ENCODE data around the gene PPP2R2D.

The PPP2R2D gene

GRCh38 chr10:131929122-131929845 is 28.5 kb downstream of the PPP2R2D start:
- no peak for DNase-seq
- Histone ChIP-seq H3K9me3 (ENCODE audit: control extremely low read depth in 1 of 5, control insufficient read depth in 4 of 5, insufficient read depth in 2 of 5, low read depth in 1 of 5, low read length in 4 of 5) (peaks cover 0 to 14% (median 5%) of the 10 kb centered on the region in 5 experiments), H3K4me3 (ENCODE audit: control insufficient read depth in 1 of 7, extremely low read depth in 1 of 7, insufficient read depth in 4 of 7, low read depth in 2 of 7, low read length in 6 of 7) (no peak overlapping the region), H3K27ac (ENCODE audit: insufficient read depth in 1 of 2, low read depth in 1 of 2, low read length in 2 of 2, poor library complexity in 1 of 2, severe bottlenecking in 2 of 2) (peak overlapping the region in 1 of 2 experiments; percentile 8), H3K27me3 (replicated peaks in 2 of 5; ENCODE audit: control insufficient read depth in 4 of 5, insufficient read depth in 5 of 5, low read length in 4 of 5) (no peaks in the 10 kb centered on the region), H3K36me3 (ENCODE audit: control insufficient read depth in 4 of 4, insufficient read depth in 4 of 4, low read length in 3 of 4) (peaks cover 0 to 13% (median 0%) of the 10 kb centered on the region in 4 experiments), H3K4me1 (ENCODE audit: control extremely low read depth in 1 of 4, control insufficient read depth in 4 of 4, insufficient read depth in 4 of 4, low read length in 3 of 4) (peaks cover 0 to 36% (median 15%) of the 10 kb centered on the region in 4 experiments)
- WGBS (ENCODE audit: insufficient coverage) = 94% methylated on average over 19 of the region's 23 CpGs
- POLR2A ChIA-PET = no interaction called here
- CTCF ChIA-PET = interaction anchor here (0.9 to 1.0 kb wide), 2 partner anchors 40 to 44 kb away, joined by 3 to 4 read pairs; no protein-coding TSS in a partner anchor

- CTCF ChIA-PET = interaction anchor here (0.9 kb wide), 1 partner anchor 44 kb away, joined by 3 read pairs; no protein-coding TSS in a partner anchor
- Histone ChIP-seq H3K27me3 (replicated peaks in 2 of 5; ENCODE audit: control insufficient read depth in 4 of 5, insufficient read depth in 5 of 5, low read length in 4 of 5) (no peaks in the 10 kb centered on the region), H3K4me1 (ENCODE audit: control extremely low read depth in 1 of 4, control insufficient read depth in 4 of 4, insufficient read depth in 4 of 4, low read length in 3 of 4) (peaks cover 0 to 45% (median 20%) of the 10 kb centered on the region in 4 experiments), H3K36me3 (ENCODE audit: control insufficient read depth in 4 of 4, insufficient read depth in 4 of 4, low read length in 3 of 4) (peaks cover 0 to 19% (median 0%) of the 10 kb centered on the region in 4 experiments), H3K4me3 (ENCODE audit: control insufficient read depth in 1 of 7, extremely low read depth in 1 of 7, insufficient read depth in 4 of 7, low read depth in 2 of 7, low read length in 6 of 7) (no peak overlapping the region), H3K27ac (ENCODE audit: insufficient read depth in 1 of 2, low read depth in 1 of 2, low read length in 2 of 2, poor library complexity in 1 of 2, severe bottlenecking in 2 of 2) (no peak overlapping the region), H3K9me3 (ENCODE audit: control extremely low read depth in 1 of 5, control insufficient read depth in 4 of 5, insufficient read depth in 2 of 5, low read depth in 1 of 5, low read length in 4 of 5) (peaks cover 0 to 8% (median 5%) of the 10 kb centered on the region in 5 experiments)
- 98% methylated on average over 4 of the region's 4 CpGs for WGBS (ENCODE audit: insufficient coverage)
- POLR2A ChIA-PET = no interaction called here
- no peak for DNase-seq
Measured at GRCh38 chr10:131930150-131930549, 29.3 kb downstream of the PPP2R2D start.

- peaks cover 0 to 19% (median 0%) of the 10 kb centered on the region in 4 experiments for H3K36me3 ChIP-seq (ENCODE audit: control insufficient read depth in 4 of 4, insufficient read depth in 4 of 4, low read length in 3 of 4)
- no peak overlapping the region for H3K4me3 ChIP-seq (ENCODE audit: control insufficient read depth in 1 of 7, extremely low read depth in 1 of 7, insufficient read depth in 4 of 7, low read depth in 2 of 7, low read length in 6 of 7)
- no peak for DNase-seq
- no peaks in the 10 kb centered on the region for H3K27me3 ChIP-seq (replicated peaks in 2 of 5; ENCODE audit: control insufficient read depth in 4 of 5, insufficient read depth in 5 of 5, low read length in 4 of 5)
- CTCF ChIA-PET = no interaction called here
- POLR2A ChIA-PET = no interaction called here
- no peak overlapping the region for H3K27ac ChIP-seq (ENCODE audit: insufficient read depth in 1 of 2, low read depth in 1 of 2, low read length in 2 of 2, poor library complexity in 1 of 2, severe bottlenecking in 2 of 2)
- H3K4me1 ChIP-seq (ENCODE audit: control extremely low read depth in 1 of 4, control insufficient read depth in 4 of 4, insufficient read depth in 4 of 4, low read length in 3 of 4) = peaks cover 0 to 46% (median 22%) of the 10 kb centered on the region in 4 experiments
- 95% methylated on average over 16 of the region's 16 CpGs for WGBS (ENCODE audit: insufficient coverage)
- peaks cover 0 to 3% (median 2%) of the 10 kb centered on the region in 5 experiments for H3K9me3 ChIP-seq (ENCODE audit: control extremely low read depth in 1 of 5, control insufficient read depth in 4 of 5, insufficient read depth in 2 of 5, low read depth in 1 of 5, low read length in 4 of 5)
Measured at GRCh38 chr10:131930586-131931330, 29.9 kb downstream of the PPP2R2D start.

- CTCF ChIA-PET = interaction anchor here (1.7 kb wide), 1 partner anchor 11 kb away, joined by 5 read pairs; no protein-coding TSS in a partner anchor
- 99% methylated on average over 12 of the region's 13 CpGs for WGBS (ENCODE audit: insufficient coverage)
- H3K4me1 ChIP-seq (ENCODE audit: control extremely low read depth in 1 of 4, control insufficient read depth in 4 of 4, insufficient read depth in 4 of 4, low read length in 3 of 4) = peaks cover 0 to 40% (median 22%) of the 10 kb centered on the region in 4 experiments
Measured at GRCh38 chr10:131931981-131932380, 31.2 kb downstream of the PPP2R2D start.

GRCh38 chr10:131933016-131933695 is 32.3 kb downstream of the PPP2R2D start:
- no peak overlapping the region for H3K4me3 ChIP-seq (ENCODE audit: control insufficient read depth in 1 of 7, extremely low read depth in 1 of 7, insufficient read depth in 4 of 7, low read depth in 2 of 7, low read length in 6 of 7)
- H3K27ac ChIP-seq (ENCODE audit: insufficient read depth in 1 of 2, low read depth in 1 of 2, low read length in 2 of 2, poor library complexity in 1 of 2, severe bottlenecking in 2 of 2) = no peak overlapping the region
- H3K9me3 ChIP-seq (ENCODE audit: control extremely low read depth in 1 of 5, control insufficient read depth in 4 of 5, insufficient read depth in 2 of 5, low read depth in 1 of 5, low read length in 4 of 5) = no peaks in the 10 kb centered on the region
- no peaks in the 10 kb centered on the region for H3K27me3 ChIP-seq (replicated peaks in 2 of 5; ENCODE audit: control insufficient read depth in 4 of 5, insufficient read depth in 5 of 5, low read length in 4 of 5)
- ChIA-PET CTCF (interaction anchor here (1.7 kb wide), 1 partner anchor 10 kb away, joined by 5 read pairs; no protein-coding TSS in a partner anchor), POLR2A (no interaction called here)
- 96% methylated on average over 14 of the region's 18 CpGs for WGBS (ENCODE audit: insufficient coverage)
- no peak for DNase-seq
- peaks cover 0 to 35% (median 9%) of the 10 kb centered on the region in 4 experiments for H3K36me3 ChIP-seq (ENCODE audit: control insufficient read depth in 4 of 4, insufficient read depth in 4 of 4, low read length in 3 of 4)
- peaks cover 0 to 28% (median 18%) of the 10 kb centered on the region in 4 experiments for H3K4me1 ChIP-seq (ENCODE audit: control extremely low read depth in 1 of 4, control insufficient read depth in 4 of 4, insufficient read depth in 4 of 4, low read length in 3 of 4)

More at GRCh38 chr10:131931981-131932380, 31.2 kb downstream of the PPP2R2D start:
- H3K27me3 ChIP-seq (replicated peaks in 2 of 5; ENCODE audit: control insufficient read depth in 4 of 5, insufficient read depth in 5 of 5, low read length in 4 of 5) = no peaks in the 10 kb centered on the region
- POLR2A ChIA-PET = no interaction called here
- no peak overlapping the region for H3K4me3 ChIP-seq (ENCODE audit: control insufficient read depth in 1 of 7, extremely low read depth in 1 of 7, insufficient read depth in 4 of 7, low read depth in 2 of 7, low read length in 6 of 7)
- H3K36me3 ChIP-seq (ENCODE audit: control insufficient read depth in 4 of 4, insufficient read depth in 4 of 4, low read length in 3 of 4) = peaks cover 0 to 29% (median 2%) of the 10 kb centered on the region in 4 experiments
- no peak for DNase-seq
- H3K9me3 ChIP-seq (ENCODE audit: control extremely low read depth in 1 of 5, control insufficient read depth in 4 of 5, insufficient read depth in 2 of 5, low read depth in 1 of 5, low read length in 4 of 5) = no peaks in the 10 kb centered on the region
- no peak overlapping the region for H3K27ac ChIP-seq (ENCODE audit: insufficient read depth in 1 of 2, low read depth in 1 of 2, low read length in 2 of 2, poor library complexity in 1 of 2, severe bottlenecking in 2 of 2)

- Histone ChIP-seq H3K36me3 (ENCODE audit: control insufficient read depth in 4 of 4, insufficient read depth in 4 of 4, low read length in 3 of 4) (peaks cover 0 to 40% (median 13%) of the 10 kb centered on the region in 4 experiments), H3K27me3 (replicated peaks in 2 of 5; ENCODE audit: control insufficient read depth in 4 of 5, insufficient read depth in 5 of 5, low read length in 4 of 5) (no peaks in the 10 kb centered on the region), H3K4me3 (ENCODE audit: control insufficient read depth in 1 of 7, extremely low read depth in 1 of 7, insufficient read depth in 4 of 7, low read depth in 2 of 7, low read length in 6 of 7) (no peak overlapping the region), H3K9me3 (ENCODE audit: control extremely low read depth in 1 of 5, control insufficient read depth in 4 of 5, insufficient read depth in 2 of 5, low read depth in 1 of 5, low read length in 4 of 5) (no peaks in the 10 kb centered on the region), H3K27ac (ENCODE audit: insufficient read depth in 1 of 2, low read depth in 1 of 2, low read length in 2 of 2, poor library complexity in 1 of 2, severe bottlenecking in 2 of 2) (no peak overlapping the region), H3K4me1 (ENCODE audit: control extremely low read depth in 1 of 4, control insufficient read depth in 4 of 4, insufficient read depth in 4 of 4, low read length in 3 of 4) (peaks cover 0 to 23% (median 12%) of the 10 kb centered on the region in 4 experiments)
- CTCF ChIA-PET = interaction anchor here (1.7 kb wide), 1 partner anchor 10 kb away, joined by 5 read pairs; no protein-coding TSS in a partner anchor
- POLR2A ChIA-PET = no interaction called here
- DNase-seq = no peak
- no CpG with 5 or more reads among the region's 2 CpGs for WGBS (ENCODE audit: insufficient coverage)
Measured at GRCh38 chr10:131933696-131934086, 32.9 kb downstream of the PPP2R2D start.

All from common myeloid progenitor, CD34-positive (primary cell).